ENCODE measurements around the gene MGAT4A.
"Not testable (repeated sequence)": the region's sequence is repeated elsewhere in the genome, so short reads cannot be mapped to it uniquely, and the experiment has no call there.

Gene MGAT4A

GRCh38 chr2:98601532-98602132 lies 129.3 kb downstream of the MGAT4A start:
- DNase-seq = peak; percentile 15

GRCh38 chr2:98598781-98599428 lies 132.0 kb downstream of the MGAT4A start:
- no peak for DNase-seq

- not testable (repeated sequence) for DNase-seq
Measured at GRCh38 chr2:98594665-98595064, 136.3 kb downstream of the MGAT4A start.

DNA sequence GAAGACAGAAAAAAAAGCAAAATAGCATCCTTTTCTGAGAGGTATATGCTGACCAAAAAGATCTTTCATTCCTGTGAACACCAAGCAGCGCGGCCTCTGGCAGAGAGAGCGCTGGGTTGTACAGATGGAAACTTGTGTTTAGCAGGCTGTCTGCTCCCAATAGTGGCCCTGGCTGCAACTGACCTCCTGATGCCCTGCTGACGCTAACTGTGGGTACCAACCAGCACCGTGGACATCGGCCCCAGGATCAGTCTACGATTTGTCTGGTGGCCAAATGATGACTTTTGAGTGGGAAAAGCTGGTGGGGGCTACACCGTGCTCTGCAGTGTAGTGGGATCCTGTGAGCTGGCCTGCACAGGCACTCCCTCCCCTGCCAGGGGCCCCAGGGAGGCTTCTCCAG lies 138.4 kb downstream of the MGAT4A start:
- no peak for DNase-seq

- DNase-seq = no peak
Measured at GRCh38 chr2:98589489-98589888, 141.4 kb downstream of the MGAT4A start.

- DNase-seq = no peak
Measured at GRCh38 chr2:98588880-98589431, 142.0 kb downstream of the MGAT4A start.

- no peak for DNase-seq
Measured at GRCh38 chr2:98586551-98587140, 144.3 kb downstream of the MGAT4A start.

GRCh38 chr2:98585386-98585785 lies 145.5 kb downstream of the MGAT4A start:
- no peak for DNase-seq

DNA sequence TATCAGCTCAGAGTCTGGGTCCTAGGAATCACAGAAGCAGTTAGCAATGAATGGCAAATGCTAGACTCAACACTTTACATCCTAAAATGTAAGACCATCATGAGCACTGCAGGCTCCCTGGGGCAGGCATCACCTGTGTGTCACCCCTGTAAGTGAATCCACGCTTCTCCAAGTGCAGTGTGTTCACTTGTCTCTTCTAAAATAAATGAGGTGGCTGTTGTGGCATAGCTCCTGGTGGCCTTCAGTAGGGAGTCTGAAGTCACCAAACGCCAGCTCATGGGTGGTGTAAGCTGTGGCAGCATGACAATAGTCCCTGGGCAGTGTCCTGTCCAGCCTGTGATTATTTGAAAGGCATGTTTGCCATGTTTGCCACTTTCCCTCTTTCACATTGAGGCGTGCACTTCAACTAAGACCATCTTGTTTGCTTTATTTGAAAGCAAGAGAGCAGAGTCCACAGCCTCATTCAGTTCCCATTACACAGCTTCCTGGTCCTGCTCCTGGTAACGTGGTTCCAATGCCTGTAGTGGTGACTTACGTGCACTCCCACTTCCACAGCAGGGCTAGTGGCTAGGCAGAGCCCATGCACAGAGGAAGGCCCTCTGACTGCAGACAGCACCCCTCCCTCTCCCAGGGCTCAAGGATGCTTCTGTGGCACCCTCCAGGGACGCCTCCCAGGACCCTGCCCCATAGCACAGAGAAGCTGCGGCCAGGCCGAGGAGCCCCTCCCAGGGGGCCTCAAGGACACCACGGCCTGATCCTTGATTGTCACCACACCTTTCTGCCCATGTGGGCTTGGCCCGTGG lies 146.9 kb downstream of the MGAT4A start:
- no peak for DNase-seq

GRCh38 chr2:98583276-98583675 lies 147.7 kb downstream of the MGAT4A start:
- no peak for DNase-seq

DNA sequence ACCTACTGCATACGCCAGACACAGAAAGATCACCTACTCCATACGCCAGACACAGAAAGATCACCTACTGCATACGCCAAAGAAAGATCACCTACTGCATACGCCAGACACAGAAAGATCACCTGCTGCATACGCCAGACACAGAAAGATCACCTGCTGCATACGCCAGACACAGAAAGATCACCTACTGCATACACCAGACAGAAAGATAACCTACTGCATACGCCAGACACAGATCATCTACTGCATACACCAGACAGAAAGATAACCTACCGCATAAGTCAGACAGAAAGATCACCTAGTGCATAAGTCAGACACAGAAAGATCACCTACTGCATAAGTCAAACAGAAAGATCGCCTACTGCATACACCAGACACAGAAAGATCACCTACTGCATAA lies 148.4 kb downstream of the MGAT4A start:
- no peak for DNase-seq

DNA sequence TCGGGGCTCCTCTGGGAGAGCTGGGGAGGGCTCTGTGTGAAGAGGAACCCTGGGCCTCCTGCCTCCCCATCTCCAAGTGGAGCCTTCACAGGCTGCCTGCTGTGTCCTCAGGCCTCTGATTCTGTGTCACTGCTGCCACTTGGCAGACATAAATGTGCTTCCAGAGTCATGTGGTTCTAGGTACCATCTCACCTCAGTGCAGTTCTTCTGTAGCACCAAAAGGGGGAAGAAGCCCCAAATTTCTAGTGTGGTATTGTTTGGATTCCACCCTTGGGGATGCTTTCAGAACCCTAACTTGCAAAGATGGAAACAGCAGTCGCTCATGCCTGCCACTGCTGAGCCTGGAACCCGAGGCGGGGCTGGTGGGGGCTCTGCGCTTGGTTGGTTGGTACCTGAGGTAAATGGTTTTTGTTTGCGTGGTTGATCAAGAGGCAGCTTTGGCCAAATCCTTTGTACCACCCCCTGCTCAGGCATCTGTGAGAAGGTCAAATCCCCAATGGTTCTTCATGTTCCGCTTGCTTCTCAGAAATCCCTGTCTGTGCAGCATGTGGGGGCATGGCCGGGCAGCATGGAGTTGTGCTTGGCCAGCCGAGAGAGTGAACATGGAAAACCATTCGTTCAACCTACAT lies 150.2 kb downstream of the MGAT4A start:
- no peak for DNase-seq

GRCh38 chr2:98579926-98580325 lies 151.0 kb downstream of the MGAT4A start:
- DNase-seq = no peak

DNA sequence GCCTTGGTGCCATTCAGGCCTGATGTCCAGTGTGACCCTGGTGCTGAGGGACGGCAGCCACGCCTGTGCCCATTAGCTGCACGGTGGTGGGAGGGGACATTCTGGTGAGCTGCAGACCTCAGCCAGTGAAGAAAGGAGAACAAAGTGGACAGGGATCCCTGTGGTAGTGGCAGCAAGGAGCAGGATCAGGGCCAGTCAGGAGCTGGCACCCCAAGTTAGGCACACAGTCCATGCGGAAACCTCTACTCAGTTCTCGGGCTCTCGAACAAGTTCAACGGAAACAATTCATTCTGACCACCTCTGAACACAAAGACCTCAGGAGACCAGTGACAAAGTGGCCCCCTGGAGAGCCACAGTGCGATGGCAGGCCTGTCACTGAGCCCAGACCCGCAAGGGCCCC lies 152.7 kb downstream of the MGAT4A start:
- DNase-seq = no peak

DNA sequence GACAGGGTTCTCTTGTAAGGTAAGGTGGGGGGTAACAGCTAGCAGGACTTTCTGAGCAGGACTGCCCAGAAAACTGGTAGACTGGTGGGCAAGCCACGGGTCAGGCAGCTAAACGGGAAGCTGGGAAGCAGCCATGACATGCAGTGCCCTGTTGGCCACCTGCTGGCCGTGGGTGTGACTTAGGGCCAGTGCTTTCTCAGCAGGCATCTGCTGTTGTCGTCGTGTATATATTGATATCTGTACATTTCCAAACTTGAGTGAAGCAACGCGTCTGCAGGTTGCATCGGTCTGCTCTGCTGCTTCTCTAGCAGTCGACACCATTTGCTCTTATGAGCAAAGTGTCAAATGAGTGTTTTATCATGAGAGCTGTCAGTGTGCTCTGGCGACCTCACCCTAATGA lies 153.6 kb downstream of the MGAT4A start:
- DNase-seq = no peak

GRCh38 chr2:98576666-98577312 lies 154.1 kb downstream of the MGAT4A start:
- DNase-seq = no peak

DNA sequence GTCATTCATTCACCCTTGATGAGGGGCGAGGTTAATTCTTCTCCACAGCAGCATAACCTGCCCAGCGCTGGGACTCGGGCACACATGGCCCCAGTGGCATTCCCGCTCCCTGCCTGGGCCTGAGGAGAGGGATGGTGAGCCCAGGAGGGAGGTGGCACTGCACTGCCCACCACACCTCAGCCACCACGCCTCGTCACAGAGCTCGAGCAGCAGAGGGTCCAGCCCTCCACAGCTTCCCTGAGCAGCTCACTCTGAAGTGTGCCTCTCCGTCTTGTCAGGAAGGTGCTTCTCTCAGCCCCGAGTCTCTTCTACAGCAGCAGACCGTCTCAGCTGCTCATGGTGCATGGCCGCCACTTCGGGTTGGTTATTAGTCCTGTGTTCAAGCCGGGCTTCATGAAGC lies 157.5 kb downstream of the MGAT4A start:
- DNase-seq = no peak

DNA sequence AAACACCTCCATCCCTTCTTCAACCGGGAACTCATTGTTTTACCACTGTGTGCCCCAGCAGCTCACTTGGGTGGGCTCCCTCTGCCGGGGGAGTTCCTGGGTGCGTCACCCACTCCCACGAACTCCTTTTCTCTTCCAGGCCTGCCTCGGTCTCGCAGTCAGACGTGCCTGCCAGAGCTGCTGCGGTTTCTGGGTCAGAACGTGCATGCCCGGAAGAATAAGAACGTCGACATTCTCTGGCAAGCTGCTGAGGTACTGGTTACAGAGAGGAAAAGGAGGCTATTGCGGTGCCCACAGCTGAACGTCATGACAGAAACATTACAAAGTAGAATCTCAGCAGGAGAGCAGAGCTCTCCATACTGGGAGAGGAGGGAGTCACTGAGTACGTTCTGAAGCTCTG lies 158.3 kb downstream of the MGAT4A start:
- no peak for DNase-seq

- no peak for DNase-seq
Measured at GRCh38 chr2:98572211-98572610, 158.7 kb downstream of the MGAT4A start.

GRCh38 chr2:98571796-98572195 lies 159.1 kb downstream of the MGAT4A start:
- DNase-seq = no peak

- DNase-seq = no peak
Measured at GRCh38 chr2:98571121-98571701, 159.7 kb downstream of the MGAT4A start.

GRCh38 chr2:98570356-98570755 lies 160.6 kb downstream of the MGAT4A start:
- no peak for DNase-seq
